H1 (cell line): ENCODE measurements around the gene OS9. TPM values are rescaled to one million over a fixed set of nuclear protein-coding genes. Genes with fewer than 3 reads are reported as not detected.

Source experiments
- ASH2L ChIP-seq: fragments of 200-600, 300-600 bp; sonication (generic); IDR thresholded peaks from one replicate; pipeline ENCODE4 v1.7.1; 2017; ENCODE audit warnings: low read length
- ATF2 ChIP-seq: IDR thresholded peaks from 2 replicates; pipeline ENCODE4 v1.6.1; 2012; ENCODE audit warnings: low read length, inconsistent platforms
- CREB1 ChIP-seq: IDR thresholded peaks from 2 replicates; pipeline ENCODE4 v1.6.1; 2012; ENCODE audit warnings: inconsistent platforms
- CTBP2 ChIP-seq: IDR thresholded peaks from 2 replicates; pipeline ENCODE4 v1.7.0; 2011; ENCODE audit warnings: borderline replicate concordance, mild to moderate bottlenecking, moderate library complexity, mixed read lengths, low read length; ENCODE audit not compliant: insufficient read depth, insufficient read length
- EZH2 ChIP-seq: fragments of 200-600 bp; sonication (generic); IDR thresholded peaks from 2 replicates; pipeline ENCODE4 v1.7.1; 2012; ENCODE audit warnings: low read depth, mild to moderate bottlenecking, moderate library complexity, low read length, inconsistent platforms; ENCODE audit not compliant: severe bottlenecking
- GABPA ChIP-seq: IDR thresholded peaks from 2 replicates; pipeline ENCODE4 v1.6.1; 2011; ENCODE audit warnings: mild to moderate bottlenecking, low read length, moderate library complexity, borderline replicate concordance; ENCODE audit not compliant: insufficient read depth
- KDM4A ChIP-seq: IDR thresholded peaks from one replicate; pipeline ENCODE4 v1.7.1; 2012; ENCODE audit warnings: low read depth, mild to moderate bottlenecking, moderate library complexity, low read length, inconsistent platforms; ENCODE audit not compliant: severe bottlenecking
- PHF8 ChIP-seq: fragments of 200-600 bp; sonication (generic); conservative IDR thresholded peaks from 2 replicates; pipeline ENCODE4 v1.7.1; 2012; ENCODE audit warnings: low read depth, mild to moderate bottlenecking, inconsistent platforms, low read length, moderate library complexity
- POLR2A ChIP-seq, 2 experiments: IDR thresholded peaks; 1 replicate in 1 of 2; 2 replicates in 1 of 2; pipeline ENCODE4 v1.6.1; 2011; ENCODE audit warnings: low read depth in 2 of 2, low read length in 2 of 2, mild to moderate bottlenecking in 2 of 2; ENCODE audit errors: control extremely low read depth in 1 of 2
- POLR2AphosphoS5 ChIP-seq: IDR thresholded peaks from 2 replicates; pipeline ENCODE4 v1.6.1; 2011; ENCODE audit warnings: low read depth, low read length
- POU5F1 ChIP-seq: IDR thresholded peaks from 2 replicates; pipeline ENCODE4 v1.6.1; 2011; ENCODE audit warnings: low read depth, mild to moderate bottlenecking, low read length, moderate library complexity
- RBBP5 ChIP-seq: IDR thresholded peaks from 2 replicates; pipeline ENCODE4 v1.7.1; 2012; ENCODE audit warnings: low read depth, mild to moderate bottlenecking, inconsistent platforms, low read length, moderate library complexity, borderline replicate concordance
- SIN3A ChIP-seq, 2 experiments: IDR thresholded peaks in 1 of 2; conservative IDR thresholded peaks in 1 of 2; 2 replicates each; pipeline ENCODE4 v1.6.1; 2011 to 2012; ENCODE audit warnings: low read length in 2 of 2, improper control_type of control experiment in 1 of 2, low read depth in 1 of 2, mild to moderate bottlenecking in 1 of 2
- SP1 ChIP-seq: IDR thresholded peaks from 2 replicates; pipeline ENCODE4 v1.6.1; 2011; ENCODE audit warnings: low read depth, low read length
- SP4 ChIP-seq: IDR thresholded peaks from 2 replicates; pipeline ENCODE4 v1.6.1; 2012; ENCODE audit warnings: low read length, inconsistent platforms
- TAF7 ChIP-seq: optimal IDR thresholded peaks from 2 replicates; pipeline ENCODE3; 2011; ENCODE audit warnings: low read depth, mild to moderate bottlenecking, inconsistent platforms, low read length, moderate library complexity, borderline replicate concordance
- TBP ChIP-seq: IDR thresholded peaks from 2 replicates; pipeline ENCODE4 v1.6.1; 2011; ENCODE audit warnings: low read depth, low read length, improper control_type of control experiment
- TEAD4 ChIP-seq: IDR thresholded peaks from 2 replicates; pipeline ENCODE4 v1.6.1; 2012; ENCODE audit warnings: low read depth, low read length, inconsistent platforms, mixed read lengths
- YY1 ChIP-seq: IDR thresholded peaks from 2 replicates; pipeline ENCODE4 v1.6.1; 2011; ENCODE audit warnings: low read depth, mild to moderate bottlenecking, low read length
- polyA plus RNA-seq, 7 experiments: library from polyadenylated mRNA; depleted of rRNA in 3 of 7; stranded (reverse) in 5 of 7; unstranded in 2 of 7; fragments of >200 nt in 5 of 7; fragments of 200-250 nt in 2 of 7; gene quantifications; 1 replicate in 5 of 7; 2 replicates in 1 of 7; 4 replicates in 1 of 7; pipeline versions ENCODE4 v1.2.1 to v1.2.3, GENCODE V29; 2011 to 2013; ENCODE audit warnings: missing spikeins in 2 of 7, mixed read lengths in 2 of 7
- total RNA-seq: library from RNA; stranded (reverse); fragmentation: NEBNext Ultra II Directional; extraction: Animal tissue kit (Norgen Biotek cat#: 25700); gene quantifications from 2 replicates; pipeline ENCODE4 v1.2.1, GENCODE V29; 2021

Gene OS9
- total and polyA plus RNA-seq, 2 of the 8 experiments (the other 6 are each of a cell fraction or from before 2014, with no cell fraction given) = 71.0 to 108 TPM

- TF ChIP-seq KDM4A (peak; percentile 62), YY1 (no peak), RBBP5 (peak; percentile 52; the same call in 1 of the 2 replicates), TBP (peak; percentile 64), CTBP2 (peak; percentile 77), POU5F1 (no peak), ATF2 (peak; percentile 98), SIN3A (conservative IDR thresholded peaks at IDR 0.05 in 1 of 2, IDR thresholded peaks at IDR 0.05 in 1 of 2; ENCODE audit: low read depth in 1 of 2, low read length in 2 of 2) (peak in 1 of 2 experiments; percentile 82; a peak in 1 of 4 replicates), GABPA (peak; percentile 89; the same call in 1 of the 2 replicates), CREB1 (peak; percentile 13), PHF8 (peak; percentile 86), TAF7 (peak; percentile 64), POLR2A (IDR thresholded peaks at IDR 0.05; ENCODE audit: control extremely low read depth in 1 of 2, low read depth in 2 of 2, low read length in 2 of 2) (peak; percentile 85 to 95), SP4 (peak; percentile 65; the same call in 1 of the 2 replicates), EZH2 (no peak), SP1 (peak; percentile 67; the same call in 1 of the 2 replicates), POLR2AphosphoS5 (peak; percentile 80), TEAD4 (peak; percentile 30; the same call in 1 of the 2 replicates), ASH2L (peak; percentile 78)
Measured at GRCh38 chr12:57744777-57745484, 51.0 kb downstream of the OS9 start, which contains the start of gene TSPAN31 (continued).
